Measurements from ENCODE around the gene MTG2.
A peak's percentile ranks its signal among the peaks of the same experiment; 100 is the strongest.

Gene MTG2

DNA sequence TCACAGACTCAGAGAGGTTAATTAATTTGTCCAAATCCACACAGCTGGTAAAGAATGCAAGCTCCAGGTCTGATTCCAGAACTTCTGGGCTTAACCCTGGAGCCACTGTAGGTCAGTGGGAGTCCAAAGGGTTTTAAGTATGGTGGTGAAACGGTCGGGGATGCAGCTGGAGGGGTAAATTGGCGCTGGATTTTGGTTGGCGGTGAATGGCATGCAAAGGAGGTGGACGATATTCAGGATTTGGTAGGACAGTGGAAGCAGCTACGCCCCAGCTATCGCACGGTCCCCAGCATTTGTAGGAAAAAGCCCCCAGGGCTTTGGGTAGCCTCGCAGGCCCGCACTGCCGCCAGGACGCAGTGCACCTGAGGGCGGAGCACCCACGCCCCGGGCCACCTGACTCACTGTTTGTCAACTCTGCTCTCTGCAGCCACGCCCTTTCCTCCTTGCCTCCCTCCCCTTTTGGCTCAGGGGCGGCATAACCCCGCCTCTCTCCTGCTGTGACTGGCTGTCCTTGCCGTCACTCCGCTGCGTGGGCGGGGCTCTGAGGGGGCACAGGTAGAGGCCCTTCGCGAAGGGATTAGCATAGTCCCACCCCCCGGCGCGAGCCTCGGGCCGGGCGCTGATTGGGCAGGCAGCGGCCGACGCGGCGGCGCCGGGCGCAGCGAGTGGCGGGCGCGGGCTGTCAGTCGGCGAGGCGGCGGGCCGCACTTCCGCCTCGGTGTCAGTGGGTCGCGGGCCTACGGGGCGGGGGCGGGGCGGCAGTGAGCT is 55.2 kb downstream of the MTG2 start, which contains the start of gene OSBPL2:
Gene OSBPL2, plus strand, starts transcription at position 721 of the 768 bp plus-strand sequence. CDS start 17,664 bp downstream, outside the sequence.
- in situ Hi-C loops (cut with MboI; ENCODE audit: low pct_unique_long_range_greater_than_20kb, low sequenced_read_pairs), result no loop called here

GRCh38 chr20:62238569-62239277 is 55.9 kb downstream of the MTG2 start:
- in situ Hi-C loops (cut with MboI; ENCODE audit: low pct_unique_long_range_greater_than_20kb, low sequenced_read_pairs), result no loop called here
- no peak for DNase-seq

More for the DNA sequence above, 55.2 kb downstream of the MTG2 start, which contains the start of gene OSBPL2:
- DNase-seq, result peak; percentile 99

DNA sequence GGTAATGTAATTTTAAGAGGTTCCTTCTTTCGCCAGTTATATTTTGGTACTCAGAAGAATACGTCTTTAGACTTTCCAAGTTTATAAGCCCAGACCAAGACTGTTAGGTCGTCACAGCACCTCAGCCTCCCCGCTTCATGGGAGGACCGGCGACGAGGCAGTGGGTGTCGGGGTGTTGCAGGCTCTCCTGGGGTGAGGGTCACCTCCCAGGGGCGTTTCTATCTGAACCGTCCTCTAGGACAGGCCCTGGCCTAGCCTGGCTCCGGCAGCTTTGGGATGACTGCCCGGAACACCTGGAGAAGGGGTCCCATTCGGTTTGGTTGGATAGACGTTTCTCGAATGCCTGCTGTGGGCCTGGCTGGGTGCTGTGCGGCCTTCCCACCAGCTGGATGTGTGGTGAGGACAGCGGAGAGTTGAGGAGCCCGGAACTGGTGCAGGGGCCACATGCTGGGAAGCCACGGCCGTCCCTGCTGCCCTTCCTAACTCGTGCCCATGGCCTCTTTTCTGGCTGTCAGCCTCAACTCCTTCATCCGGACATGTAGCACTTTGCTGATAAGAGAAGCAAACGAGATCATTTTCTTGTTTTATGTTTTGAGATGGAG is 56.6 kb downstream of the MTG2 start:
- in situ Hi-C loops (cut with MboI; ENCODE audit: low pct_unique_long_range_greater_than_20kb, low sequenced_read_pairs), result no loop called here
- no peak for DNase-seq

DNA sequence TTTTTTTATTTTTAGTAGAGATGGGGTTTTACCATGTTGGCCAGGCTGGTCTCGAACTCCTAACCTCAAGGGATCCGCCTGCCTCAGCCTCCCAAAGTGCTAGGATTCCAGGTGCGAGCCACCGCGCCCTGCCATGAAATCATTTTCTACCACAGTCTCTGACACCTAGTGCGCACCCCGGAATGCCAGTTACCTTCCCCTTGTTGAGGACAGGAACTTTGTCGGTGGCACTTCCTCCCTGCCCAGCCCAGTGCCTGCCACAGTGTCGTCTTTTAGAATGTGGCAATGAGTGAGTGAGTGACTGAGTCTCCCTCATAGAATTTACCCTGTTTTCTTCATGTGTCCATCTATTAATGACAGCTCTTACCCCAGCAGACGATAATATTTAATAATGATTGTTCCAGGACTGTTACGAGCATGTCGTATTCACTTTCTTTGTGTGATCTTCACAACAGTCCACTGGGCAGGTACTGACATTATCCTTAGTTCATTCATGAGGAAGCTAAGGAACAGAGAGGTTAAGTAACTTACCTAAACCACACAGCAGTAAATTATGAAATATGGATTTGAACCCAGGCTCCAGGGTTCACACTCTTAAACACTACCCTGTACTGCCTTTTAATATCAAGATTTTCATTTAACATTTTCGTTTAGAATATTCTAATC is 57.3 kb downstream of the MTG2 start:
- in situ Hi-C loops (cut with MboI; ENCODE audit: low pct_unique_long_range_greater_than_20kb, low sequenced_read_pairs), result no loop called here
- no peak for DNase-seq

GRCh38 chr20:62241506-62241905 is 58.7 kb downstream of the MTG2 start:
- in situ Hi-C loops (cut with MboI; ENCODE audit: low pct_unique_long_range_greater_than_20kb, low sequenced_read_pairs), result no loop called here
- no peak for DNase-seq

GRCh38 chr20:62242176-62242575 is 59.3 kb downstream of the MTG2 start:
- in situ Hi-C loops (cut with MboI; ENCODE audit: low pct_unique_long_range_greater_than_20kb, low sequenced_read_pairs), result no loop called here

GRCh38 chr20:62243106-62243505 is 60.3 kb downstream of the MTG2 start:
- DNase-seq, result no peak
- in situ Hi-C loops (cut with MboI; ENCODE audit: low pct_unique_long_range_greater_than_20kb, low sequenced_read_pairs), result no loop called here

More at GRCh38 chr20:62242176-62242575, 59.3 kb downstream of the MTG2 start:
- no peak for DNase-seq

DNA sequence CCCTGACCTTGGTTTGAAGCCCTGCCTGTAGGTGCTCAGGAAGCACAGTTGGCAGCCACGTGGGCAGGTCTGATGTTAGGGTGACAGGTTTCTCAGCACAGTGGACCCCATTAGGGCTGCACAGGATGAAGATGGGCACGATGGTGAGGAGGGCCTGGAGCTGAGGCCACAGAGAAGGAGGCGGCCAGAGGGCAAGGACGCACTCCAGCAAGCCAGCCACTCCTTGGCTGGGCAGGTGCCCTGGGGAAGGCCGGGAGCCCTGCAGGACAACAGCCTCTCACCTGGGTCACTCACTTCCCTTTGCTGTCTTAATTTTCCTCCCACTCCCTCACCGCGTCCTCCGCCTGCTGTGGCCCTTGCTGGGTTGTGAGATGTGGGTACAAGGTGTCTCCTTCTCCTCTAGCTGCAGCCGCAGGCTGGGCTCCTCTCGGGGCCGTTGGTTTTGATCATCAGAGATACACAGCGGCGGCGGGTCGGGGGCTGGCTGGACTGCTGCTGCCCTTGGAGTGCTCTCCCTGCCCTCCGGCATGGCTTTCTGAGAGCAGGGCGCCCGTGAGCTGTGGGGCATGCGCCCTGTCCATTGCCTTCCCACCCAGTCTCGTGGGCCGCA is 61.2 kb downstream of the MTG2 start:
- DNase-seq, result no peak
- in situ Hi-C loops (cut with MboI; ENCODE audit: low pct_unique_long_range_greater_than_20kb, low sequenced_read_pairs), result no loop called here

DNA sequence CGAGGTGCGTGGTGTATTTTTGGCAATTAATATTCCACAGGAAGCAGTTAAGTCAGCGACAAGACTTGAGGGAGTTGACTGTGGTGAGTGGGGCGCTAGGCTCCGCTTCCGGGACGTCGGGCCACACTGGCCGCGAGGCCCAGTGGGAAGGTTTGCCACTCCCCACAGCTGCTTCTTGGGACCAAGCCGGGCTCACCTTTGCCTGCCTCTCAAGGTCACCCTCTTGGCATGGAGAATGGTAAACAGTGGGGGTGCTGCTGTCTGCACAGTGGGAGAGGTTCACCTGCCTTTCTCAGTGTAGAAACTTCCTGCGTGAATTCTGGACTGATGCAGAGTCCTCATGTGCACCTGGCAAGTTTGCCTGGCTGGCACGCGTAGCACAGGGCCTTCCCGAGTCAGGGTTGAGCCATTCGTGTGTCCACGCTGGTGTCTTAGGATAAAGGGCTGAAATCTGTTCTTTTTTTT is 61.8 kb downstream of the MTG2 start:
- DNase-seq, result peak; percentile 38
- in situ Hi-C loops (cut with MboI; ENCODE audit: low pct_unique_long_range_greater_than_20kb, low sequenced_read_pairs), result no loop called here

DNA sequence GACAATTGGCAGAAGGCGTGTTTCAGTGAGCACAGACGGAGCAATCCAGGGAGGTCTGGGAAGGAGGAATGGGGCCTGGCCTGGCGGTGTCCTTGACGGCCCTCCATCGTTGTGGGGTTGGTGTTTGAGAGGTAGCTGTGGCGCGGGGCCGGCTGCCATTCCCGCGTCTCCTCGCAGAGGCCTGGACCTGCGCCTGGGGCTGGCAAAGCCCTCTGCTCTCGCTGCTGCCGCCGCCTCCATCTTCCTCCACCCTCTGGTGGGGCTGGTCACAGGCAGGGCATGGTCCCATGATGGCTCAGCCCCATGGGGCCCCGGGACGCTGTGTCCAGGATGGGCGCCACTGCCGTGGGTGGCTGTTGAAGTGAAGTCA is 63.1 kb downstream of the MTG2 start:
- in situ Hi-C loops (cut with MboI; ENCODE audit: low pct_unique_long_range_greater_than_20kb, low sequenced_read_pairs), result no loop called here
- DNase-seq, result no peak

GRCh38 chr20:62246431-62246830 is 63.6 kb downstream of the MTG2 start:
- in situ Hi-C loops (cut with MboI; ENCODE audit: low pct_unique_long_range_greater_than_20kb, low sequenced_read_pairs), result no loop called here
- no peak for DNase-seq

GRCh38 chr20:62246872-62247652 is 64.2 kb downstream of the MTG2 start:
- in situ Hi-C loops (cut with MboI; ENCODE audit: low pct_unique_long_range_greater_than_20kb, low sequenced_read_pairs), result no loop called here
- DNase-seq, result no peak

GRCh38 chr20:62248890-62249560 is 66.2 kb downstream of the MTG2 start:
- no peak for DNase-seq
- in situ Hi-C loops (cut with MboI; ENCODE audit: low pct_unique_long_range_greater_than_20kb, low sequenced_read_pairs), result no loop called here

- DNase-seq, result no peak
- in situ Hi-C loops (cut with MboI; ENCODE audit: low pct_unique_long_range_greater_than_20kb, low sequenced_read_pairs), result no loop called here
These were observed 69.6 kb downstream of the MTG2 start for GRCh38 chr20:62252342-62252966.
